Cerebellar cortex (tissue), 1 donor: ENCODE results near the gene ST3GAL3.

Source experiments
- DNase-seq: peaks from one replicate; pipeline ENCODE4 v3.0.0-alpha.2; 2015; ENCODE audit warnings: low spot score

Gene ST3GAL3

DNA sequence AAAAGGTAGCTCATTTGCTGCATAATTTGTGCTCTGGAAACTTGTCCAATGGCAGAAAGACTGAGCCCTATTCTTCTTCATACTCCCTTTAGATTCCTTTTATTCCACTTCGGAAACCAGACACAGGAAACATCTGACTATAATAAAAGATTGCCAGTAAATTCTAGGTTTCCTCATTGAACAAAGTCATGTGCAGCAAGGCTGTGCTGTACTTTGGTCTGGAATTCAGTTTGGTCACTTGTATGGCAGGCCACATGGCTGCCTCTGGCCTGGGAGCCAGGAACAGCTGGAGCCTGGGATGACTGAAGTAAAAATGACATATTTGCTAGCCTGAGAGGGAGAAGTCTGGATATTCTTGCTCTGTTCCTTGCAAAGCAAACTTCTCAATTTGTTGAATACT, 79.6 kb downstream of the ST3GAL3 start:
- no peak for DNase-seq

DNA sequence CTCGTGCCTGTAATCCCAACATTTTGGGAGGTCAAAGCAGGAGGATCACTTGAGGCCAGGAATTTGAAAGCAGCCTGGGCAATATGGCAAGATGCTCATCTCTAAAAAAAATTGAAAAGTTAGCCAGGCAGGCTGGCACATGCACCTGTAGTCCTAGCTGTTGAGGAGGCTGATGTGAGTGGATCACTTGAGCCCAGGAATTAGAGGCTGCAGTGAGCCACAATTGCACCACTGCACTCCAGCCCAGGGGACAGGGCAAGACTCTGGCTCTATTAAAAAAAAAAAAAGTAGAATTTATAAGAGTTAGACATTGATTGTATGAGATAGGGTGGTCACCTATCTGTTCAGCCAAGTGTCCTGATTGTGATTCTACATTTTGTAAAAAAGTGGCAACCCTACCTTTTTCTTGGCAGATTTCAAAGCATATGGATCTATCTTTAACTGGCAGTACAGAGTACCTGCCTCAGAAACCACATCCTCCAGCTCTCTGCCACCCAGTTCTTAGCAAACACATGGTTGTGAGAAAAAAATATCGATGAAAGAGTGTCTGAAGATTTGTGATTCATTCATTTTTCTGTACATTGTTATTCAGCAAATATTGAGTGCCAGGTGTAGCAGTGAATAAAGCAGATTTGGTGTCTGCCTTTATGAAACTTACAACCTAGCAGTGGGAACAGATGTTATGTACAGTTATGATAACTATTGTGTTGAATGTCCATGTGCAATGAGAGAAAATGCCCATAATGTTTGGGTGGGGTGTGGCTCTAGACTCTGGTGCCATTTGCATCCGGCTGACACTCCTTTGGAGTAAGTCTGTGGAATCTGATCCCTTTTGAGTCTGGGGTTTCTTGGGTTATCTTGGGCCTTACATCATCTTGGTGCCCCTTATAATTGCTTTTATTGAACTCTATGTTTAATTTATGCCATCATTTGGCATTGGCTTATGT, 82.5 kb downstream of the ST3GAL3 start:
- no peak for DNase-seq

DNA sequence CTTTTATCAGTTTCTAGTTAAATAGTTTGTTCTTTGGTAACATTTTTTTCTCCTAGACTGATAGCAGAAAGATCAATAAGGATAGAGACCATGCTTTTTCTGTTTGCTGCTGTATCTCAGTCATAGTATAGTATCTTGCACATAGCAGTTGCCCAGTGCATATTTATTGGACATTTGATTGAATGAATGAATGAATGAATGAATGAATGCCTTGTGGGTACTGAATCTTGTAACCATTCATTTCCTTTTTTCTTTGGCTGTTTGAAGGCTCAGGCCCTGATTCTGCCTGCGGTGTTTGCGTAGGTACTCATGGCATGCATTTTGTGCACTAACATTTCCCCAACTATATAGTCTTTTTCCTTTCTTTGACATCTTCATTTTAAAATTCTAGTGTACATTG, 83.9 kb downstream of the ST3GAL3 start:
- DNase-seq = no peak

DNA sequence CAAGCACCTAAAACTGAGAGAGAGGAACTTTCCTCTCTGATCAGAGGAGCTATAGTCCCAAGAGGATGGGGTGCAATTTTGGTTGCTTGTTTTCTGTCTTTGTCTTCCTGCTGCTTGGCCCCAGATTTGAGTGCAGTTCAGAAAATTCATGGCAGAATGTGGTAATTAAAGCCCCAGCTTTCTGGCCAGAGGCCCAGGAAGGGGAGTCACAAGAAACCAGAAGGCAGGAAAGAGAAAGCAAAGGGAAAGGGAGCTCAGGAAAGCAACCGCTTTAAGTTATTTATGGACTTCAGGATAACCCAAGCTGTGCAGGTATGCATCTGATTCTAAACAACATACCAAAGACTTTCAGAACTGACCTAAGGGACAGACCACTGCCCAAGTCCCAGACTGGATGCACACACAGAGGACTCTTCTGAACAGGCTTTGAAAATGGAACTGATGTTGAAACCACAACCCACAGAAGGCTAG, 88.8 kb downstream of the ST3GAL3 start:
- peak; percentile 24 for DNase-seq

DNA sequence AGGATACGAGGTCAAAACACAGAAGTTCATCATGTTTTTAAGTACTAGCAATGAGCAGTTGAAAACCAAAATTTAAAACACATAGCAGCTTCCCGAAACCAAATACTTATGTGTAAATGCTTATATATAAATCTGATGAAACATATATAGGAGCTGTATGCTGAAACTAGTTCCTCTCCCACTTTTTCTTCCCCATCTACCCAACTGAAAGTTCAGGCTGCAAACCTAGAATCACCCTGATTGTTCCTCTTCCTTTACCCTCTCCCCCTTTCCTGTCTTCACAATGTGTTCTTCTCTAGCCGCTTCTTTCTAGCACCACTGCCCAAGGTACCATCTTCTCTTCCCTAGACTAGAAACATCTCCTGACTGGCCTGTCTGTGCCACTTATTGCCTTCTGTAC, 90.6 kb downstream of the ST3GAL3 start:
- DNase-seq = no peak

DNA sequence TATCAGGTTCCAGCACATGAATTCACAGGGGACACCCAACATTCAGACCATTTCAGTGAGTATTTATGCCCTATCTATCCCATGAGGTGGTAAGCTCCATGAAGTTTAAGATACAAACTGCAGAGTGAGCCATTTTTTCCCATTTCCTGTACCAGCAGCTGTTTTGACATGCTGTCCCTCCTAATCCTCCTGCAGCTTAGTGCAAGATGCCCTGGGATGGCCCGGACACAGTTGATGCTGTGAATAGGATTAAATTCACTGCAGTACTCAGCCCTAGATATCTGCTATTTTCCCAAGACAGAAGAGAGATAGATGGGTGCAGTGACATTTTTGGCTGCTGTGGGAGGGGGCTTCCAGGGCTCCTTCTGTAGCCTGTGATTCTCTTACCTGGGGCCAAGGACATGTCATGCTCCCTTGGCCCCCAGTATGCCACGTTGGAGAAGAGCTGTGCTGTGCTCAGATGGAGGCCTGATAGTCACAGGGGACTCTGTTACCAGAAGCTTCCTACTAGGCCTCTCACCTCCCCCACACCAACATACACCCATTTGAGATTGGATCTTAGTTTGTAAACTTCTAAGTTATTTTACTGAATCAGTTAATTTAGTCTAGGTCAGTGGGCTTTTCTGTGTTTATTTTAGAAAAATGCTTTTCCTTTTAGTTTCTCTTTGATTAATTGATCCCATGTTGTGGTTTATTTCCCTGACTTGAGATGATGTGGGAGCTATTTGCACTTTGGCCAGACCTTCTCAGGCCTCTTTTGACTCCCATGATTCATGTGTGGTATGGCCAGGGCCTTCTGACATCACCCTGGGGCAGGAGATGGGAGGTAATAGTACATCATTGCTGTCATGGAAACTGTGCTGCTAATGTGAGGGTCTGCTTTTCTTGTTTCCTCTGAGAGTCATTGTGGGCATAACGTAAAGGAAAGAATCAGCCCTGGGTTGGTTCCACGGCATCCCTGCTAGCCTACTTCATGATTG, 92.6 kb downstream of the ST3GAL3 start:
- no peak for DNase-seq

DNA sequence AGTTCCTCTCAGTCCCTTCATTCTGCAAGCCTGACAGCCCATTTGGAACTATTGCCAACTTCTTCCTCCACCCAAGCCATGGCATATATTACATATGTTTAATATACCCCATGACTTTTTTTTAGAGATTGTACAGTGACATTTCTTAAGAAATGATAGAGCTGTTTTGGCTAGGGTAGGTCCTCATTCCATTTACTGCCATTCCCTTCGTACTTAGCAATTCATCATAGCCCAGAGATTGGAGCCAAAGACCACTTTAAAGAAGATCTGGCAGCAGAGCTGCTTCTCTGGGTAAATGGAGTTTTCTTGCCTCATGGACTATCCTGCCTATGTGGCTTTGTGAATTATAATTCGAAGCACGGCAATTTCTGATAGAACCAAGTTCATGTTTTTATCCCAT, 93.4 kb downstream of the ST3GAL3 start:
- DNase-seq = no peak

DNA sequence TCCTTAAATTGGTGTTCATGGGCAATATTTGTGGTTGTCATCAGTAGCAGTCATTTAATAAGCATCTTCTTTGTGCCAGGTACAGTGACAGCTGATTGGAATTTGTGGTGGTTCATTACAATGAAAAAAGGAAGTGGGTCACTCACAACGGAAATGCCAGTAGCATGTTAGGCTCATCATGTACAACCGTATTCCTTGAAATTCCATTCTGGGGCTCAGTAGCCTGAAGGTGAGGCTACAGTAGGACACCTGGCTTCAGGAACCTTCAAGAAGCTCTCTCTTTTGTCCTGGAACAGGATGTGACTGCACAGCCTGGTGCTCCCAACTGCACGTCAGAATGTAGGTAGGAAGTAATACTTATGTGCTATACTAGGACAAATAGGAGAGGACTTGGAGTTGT, 93.9 kb downstream of the ST3GAL3 start:
- DNase-seq = no peak

DNA sequence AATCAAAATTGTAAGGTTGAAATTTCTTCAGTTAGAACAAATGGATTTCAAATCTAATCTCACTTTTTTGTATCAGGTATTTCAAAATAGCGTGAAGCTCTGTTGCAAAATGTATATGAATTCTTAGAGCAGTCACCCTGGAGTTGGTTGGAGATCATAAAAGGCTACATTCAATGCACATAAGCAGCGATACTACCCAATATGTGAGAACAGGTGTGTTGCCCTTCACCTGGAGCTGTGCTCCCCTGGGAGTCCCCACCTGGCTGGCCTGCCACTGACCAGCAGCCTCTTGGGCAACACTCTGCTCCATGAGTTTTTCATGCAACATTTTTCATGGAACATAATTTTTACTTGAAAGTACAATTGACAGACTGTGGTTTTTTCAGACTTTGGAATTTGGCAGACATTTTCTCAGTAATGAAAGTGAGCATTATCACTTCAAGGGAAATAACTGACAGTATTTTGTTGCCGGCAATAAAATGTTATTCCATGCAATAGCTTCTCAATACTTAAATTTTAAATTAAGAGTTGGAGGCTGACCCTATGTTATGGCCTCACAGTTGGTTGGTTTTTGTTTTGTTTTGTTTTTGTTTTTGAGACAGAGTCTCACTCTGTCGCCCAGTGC, 95.1 kb downstream of the ST3GAL3 start:
- no peak for DNase-seq

DNA sequence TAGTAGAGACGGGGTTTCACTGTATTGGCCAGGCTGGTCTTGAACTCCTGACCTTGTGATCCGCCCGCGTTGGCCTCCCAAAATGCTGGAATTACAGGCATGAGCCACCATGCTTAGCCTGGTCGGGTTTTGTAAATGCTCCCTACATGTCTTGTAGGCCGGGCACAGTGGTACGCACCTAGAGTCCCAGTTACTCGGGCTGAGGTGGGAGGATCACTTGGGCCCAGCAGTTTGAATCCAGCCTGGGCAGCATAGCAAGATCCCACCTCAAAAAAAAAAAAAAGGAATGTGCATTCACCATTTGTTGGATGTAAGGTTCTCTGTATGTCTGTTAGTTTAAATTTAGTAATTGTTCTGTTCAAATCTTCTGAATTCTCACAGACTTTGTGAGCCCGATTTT, 95.8 kb downstream of the ST3GAL3 start:
- no peak for DNase-seq

DNA sequence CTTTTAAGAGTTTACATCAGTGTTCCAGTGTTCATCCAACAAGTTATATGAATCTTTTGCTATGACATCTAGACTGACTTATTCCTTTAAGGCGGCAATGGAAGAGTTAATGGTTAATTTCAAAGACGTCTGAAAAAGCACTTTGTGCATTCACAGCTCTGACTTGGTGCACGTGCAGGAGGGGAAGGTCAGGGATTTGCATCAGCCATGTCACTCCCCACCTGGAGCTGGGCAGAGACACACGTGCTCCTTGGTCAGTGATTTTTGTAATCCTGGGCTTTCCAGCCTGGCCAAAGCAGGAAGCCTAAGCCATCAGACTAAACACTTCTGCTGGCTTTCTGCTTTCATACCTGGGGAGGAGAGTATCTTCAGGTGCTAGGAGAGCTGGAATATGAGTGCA, 96.3 kb downstream of the ST3GAL3 start:
- DNase-seq = no peak

DNA sequence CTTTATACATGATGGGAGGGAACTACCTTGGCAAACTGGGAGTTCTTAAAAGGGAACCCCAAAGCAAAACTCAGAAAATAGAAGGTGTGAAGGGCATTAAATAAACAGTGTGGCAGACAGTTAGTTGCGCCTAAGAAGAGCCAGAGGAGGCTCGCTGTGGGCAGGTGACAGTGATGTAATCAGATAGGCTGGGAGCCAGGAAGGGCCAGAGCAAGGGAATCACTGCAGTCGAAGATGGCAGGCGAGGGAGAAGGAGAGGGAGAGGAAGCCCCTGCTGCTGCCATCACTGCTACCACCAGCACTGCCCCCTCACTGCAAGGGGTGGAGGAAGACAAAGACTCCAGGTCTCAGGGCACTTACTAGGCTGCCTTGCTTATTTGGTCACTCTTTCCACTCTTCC, 97.2 kb downstream of the ST3GAL3 start:
- no peak for DNase-seq

DNA sequence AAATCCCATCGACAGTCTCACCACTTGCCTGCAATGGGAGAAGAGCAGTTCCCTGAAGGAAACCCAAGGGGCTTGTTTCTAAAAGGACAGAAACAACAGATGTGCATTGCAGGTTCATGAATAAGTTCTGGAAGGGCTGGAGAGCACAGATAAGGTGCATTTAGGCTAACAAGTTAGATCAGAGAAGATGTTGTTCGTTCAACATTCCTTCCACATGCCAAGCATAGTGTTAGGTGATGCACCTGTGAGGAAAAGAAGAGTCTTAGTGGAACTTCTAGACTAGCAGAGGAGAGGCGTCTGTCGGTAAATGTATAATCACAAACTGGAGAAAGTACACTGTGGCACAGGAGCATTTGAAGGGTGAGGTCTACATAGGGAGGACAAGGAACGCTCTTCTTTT, 98.0 kb downstream of the ST3GAL3 start:
- DNase-seq = no peak

DNA sequence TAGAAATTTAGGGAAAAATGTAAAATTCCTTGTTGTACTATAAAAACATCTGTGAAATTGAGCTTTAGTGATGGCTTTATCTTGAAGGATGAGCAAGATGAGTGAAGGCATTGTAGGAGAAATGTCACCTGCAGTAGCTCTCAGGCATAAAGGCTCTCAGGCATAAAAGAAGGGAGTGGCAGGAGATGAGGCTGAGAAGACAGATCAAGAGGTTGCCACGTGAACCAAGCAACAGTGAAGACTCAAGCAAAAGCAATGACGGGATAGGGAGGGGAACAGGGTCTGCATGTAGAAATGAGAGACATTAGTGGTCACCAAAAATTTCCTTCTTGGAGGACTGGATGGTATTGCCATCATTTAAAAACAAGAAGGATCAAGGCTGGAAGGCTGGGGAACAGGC, 98.8 kb downstream of the ST3GAL3 start:
- no peak for DNase-seq

DNA sequence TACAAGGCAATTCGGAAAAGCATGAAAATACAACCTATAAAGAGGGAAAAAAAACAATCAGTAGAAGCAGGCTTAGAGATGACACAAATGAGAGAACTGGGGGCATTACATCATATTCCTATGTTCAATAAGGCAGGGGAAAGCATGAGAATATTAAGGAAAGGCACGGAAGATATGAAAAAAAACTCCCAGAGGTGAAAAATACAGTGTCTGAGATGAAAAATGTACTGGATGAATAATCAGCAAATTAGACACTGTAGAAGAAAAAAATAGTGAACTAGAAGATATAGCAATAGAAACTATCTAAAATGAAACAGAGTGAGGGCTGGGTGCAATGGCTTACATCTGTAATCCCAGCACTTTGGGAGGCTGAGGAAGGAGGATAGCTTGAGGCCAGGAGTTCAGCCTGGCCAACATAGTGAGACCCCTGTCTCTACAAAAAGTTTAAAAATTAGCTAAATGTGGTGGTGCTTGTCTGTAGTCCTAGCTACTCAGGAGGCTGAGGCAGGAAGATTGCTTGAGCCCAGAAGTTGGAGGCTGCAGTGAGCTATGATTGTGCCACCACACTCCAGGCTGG, 101.8 kb downstream of the ST3GAL3 start:
- no peak for DNase-seq

DNA sequence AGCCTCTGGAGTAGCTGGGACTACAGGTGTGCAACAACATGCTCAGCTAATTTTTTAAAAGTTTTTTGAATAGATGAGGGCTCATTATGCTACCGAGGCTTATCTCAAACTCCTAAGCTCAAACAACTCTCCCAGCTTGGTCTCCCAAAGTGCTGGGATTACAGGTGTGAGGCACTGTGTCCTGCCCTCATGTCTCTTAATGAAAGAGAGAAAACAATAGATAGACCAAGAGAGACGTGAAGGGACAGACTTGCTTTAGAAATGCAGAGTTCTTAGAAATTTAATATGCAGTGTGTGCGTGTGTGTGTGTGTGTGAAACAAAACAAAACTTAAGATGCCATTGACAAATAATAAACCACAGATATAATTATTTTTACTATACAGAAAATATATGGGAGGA, 105.2 kb downstream of the ST3GAL3 start:
- DNase-seq = no peak

DNA sequence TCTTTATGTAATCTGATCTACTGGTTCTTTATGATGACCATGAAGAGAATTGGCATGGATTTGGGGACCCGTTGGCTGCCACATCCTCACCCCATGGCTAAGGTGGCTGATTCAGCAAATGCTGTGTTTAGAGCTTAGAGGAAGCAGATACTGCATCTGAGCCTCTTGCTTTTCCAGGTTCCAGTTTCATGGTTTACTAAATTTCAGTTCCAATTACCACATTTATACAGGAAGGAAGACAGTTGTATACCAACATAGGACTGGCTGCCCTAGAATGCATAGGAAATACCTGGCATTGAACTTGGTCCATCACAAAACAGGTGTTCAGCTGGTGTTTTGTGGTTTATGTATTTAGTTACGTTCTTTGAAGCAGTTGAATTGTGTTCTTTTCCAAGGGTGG, 107.1 kb downstream of the ST3GAL3 start:
- DNase-seq = no peak

DNA sequence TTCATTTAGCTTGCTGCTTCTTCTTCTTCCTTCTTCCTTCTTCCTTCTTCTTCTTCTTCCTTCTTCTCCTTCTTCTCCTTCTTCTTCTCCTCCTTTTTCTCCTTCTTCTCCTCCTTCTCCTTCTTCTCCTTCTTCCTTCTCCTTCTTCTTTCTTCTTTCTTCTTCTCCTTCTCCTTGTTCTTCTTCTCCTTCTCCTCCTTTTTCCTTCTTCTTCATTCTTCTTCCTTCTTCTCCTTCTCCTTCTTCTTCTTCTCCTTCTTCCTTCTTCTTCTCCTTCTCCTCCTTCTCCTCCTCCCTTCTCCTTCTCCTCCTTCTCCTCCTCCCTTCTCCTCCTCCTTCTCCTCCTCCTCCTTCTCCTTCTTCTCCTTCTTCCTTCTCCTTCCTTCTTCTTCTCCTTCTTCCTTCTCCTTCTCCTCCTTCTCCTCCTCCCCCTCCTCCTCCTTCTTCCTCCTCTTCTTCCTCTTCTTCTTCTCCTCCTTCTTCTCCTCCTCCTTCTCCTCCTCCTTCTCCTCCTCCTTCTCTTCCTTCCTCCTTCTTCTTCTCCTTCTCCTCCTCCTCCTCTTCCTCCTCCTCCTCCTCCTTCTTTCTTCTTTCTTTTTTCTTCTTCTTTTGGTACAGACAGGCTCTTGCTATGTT, 110.1 kb downstream of the ST3GAL3 start:
- no peak for DNase-seq

DNA sequence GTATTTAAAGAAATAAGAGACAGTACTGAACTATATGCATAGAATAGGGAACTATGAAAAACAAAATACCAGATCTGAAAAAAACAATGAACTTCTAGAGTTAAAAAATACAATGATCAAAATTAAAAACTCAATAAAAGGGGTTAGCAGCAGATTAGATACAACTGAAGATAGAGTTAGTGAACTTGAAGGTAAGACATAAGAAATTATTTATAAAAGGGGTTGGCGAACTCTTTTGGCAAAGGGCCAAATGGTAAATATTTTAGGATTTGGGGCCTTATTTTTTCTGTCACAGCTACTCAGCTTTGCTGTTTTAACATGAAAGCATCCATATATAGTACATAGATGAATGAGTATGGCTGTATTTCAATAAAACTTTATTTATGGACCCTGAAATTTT, 111.4 kb downstream of the ST3GAL3 start:
- DNase-seq = no peak

DNA sequence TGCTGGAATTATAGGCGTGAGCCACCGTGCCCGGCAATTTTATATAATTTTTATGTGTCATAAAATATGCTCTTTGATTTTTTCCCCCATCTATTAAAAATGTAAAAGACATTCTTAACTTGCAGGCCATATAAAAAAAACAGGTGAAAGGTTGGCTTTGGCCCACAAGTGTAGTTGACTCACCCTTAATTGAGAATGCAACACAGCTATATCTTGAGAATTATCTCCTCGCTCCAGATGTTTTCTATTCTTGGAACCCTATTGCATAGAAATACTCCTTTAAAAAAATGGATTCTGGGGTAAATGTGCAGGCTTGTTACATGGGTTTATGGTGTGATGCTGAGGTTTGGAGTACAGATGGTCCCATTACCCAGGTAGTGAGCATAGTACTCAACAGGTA, 112.0 kb downstream of the ST3GAL3 start:
- no peak for DNase-seq

DNA sequence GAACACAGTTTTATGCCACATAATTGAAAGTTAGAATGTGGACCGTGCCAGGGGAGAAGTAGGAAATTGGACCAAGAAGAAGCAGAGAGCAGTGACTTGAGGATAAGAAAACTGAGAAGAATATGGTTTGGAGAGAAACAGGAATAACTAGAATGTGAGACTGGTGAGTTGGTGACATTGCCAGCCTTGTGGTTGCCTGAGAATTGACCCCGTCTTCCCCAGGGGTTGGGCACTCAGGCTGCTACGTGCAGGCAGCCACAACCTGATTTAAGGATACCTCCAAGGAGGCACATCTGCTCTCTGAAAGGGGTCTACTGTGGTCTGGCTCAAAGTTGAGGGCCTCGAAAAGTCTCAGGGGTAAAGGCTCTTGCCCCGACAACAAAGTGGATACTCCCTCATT, 114.1 kb downstream of the ST3GAL3 start:
- no peak for DNase-seq
